Measurements from ENCODE around the gene SVOPL. TPM values are rescaled to one million over a fixed set of nuclear protein-coding genes. Genes with fewer than 3 reads are reported as not detected.

SVOPL gene
- polyA plus RNA-seq, 3 donors = not detected

DNA sequence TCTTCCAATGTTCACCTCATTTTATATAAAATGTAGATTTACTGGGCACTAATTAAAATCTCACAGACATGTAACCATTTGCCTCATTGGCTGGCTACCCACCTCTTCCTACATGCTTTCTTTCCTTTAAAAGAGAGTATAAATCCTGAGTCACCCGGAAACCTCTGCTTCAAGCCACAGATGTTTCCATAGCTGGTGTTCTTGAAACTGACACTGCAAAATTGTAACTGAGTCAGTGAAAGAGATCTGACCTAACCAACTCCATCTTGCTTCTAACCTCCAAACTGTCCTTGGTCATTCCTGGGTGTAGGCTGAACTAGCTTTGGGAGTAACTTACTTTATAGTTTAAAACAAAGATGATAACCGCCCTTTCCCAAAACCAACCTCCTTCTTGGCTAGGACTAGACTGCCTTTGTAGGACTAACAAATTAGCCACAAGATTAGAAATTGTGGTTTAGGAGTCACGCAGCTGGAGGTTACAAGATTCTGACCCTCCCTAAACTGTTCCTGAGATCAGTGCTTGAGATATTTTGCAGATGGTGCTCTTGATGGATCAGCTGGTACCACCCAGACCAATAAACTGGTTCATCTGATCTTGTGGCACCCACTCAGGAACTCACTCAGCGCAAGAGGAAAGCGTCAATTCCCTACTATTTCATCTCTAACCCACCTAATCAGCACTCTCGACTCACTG is 33.5 kb downstream of the SVOPL start:
- no peaks in the 10 kb centered on the region for H3K36me3 Mint-ChIP-seq
- DNase-seq = no peak
- Histone ChIP-seq H3K9ac (ENCODE audit: insufficient read depth, low read length, poor library complexity, severe bottlenecking) (no peak overlapping the region), H3K79me2 (ENCODE audit: insufficient read depth, low read length) (no peaks in the 10 kb centered on the region), H3K4me3 (replicated peaks in 1 of 3; ENCODE audit: low read depth in 2 of 3, low read length in 3 of 3) (no peak overlapping the region), H2AFZ (ENCODE audit: insufficient read depth, low read depth, low read length, poor library complexity, severe bottlenecking) (no peak overlapping the region), H3K27me3 (ENCODE audit: control insufficient read depth in 2 of 2, insufficient read depth in 2 of 2, low read length in 2 of 2) (no peaks in the 10 kb centered on the region), H3K27ac (ENCODE audit: low read depth in 1 of 2, low read length in 2 of 2) (no peak overlapping the region), H3K4me2 (replicated peaks; ENCODE audit: extremely low read depth, low read length, poor library complexity, severe bottlenecking) (no peak overlapping the region), H3K36me3 (replicated peaks in 1 of 2; ENCODE audit: control insufficient read depth in 1 of 2, insufficient read depth in 2 of 2, low read length in 2 of 2) (no peaks in the 10 kb centered on the region), H4K20me1 (ENCODE audit: insufficient read depth, low read length) (no peaks in the 10 kb centered on the region), H3K4me1 (ENCODE audit: control insufficient read depth in 1 of 2, insufficient read depth in 2 of 2, low read length in 2 of 2) (peaks cover 4 to 7% of the 10 kb centered on the region in 2 donors), H3K9me3 (replicated peaks in 1 of 2; ENCODE audit: control insufficient read depth in 1 of 2, insufficient read depth in 1 of 2, low read length in 2 of 2) (peaks cover 0 to 5% of the 10 kb centered on the region in 2 donors)
- H3K27me3 Mint-ChIP-seq (ENCODE audit: low read depth in 3 of 3) = peaks cover 5 to 26% (median 9%) of the 10 kb centered on the region in 3 donors
- peaks cover 0 to 6% (median 5%) of the 10 kb centered on the region in 7 donors for H3K9me3 Mint-ChIP-seq
- no peak overlapping the region for H3K27ac Mint-ChIP-seq
- no peak overlapping the region for H3K4me3 Mint-ChIP-seq
- TF ChIP-seq, protein P1, sequence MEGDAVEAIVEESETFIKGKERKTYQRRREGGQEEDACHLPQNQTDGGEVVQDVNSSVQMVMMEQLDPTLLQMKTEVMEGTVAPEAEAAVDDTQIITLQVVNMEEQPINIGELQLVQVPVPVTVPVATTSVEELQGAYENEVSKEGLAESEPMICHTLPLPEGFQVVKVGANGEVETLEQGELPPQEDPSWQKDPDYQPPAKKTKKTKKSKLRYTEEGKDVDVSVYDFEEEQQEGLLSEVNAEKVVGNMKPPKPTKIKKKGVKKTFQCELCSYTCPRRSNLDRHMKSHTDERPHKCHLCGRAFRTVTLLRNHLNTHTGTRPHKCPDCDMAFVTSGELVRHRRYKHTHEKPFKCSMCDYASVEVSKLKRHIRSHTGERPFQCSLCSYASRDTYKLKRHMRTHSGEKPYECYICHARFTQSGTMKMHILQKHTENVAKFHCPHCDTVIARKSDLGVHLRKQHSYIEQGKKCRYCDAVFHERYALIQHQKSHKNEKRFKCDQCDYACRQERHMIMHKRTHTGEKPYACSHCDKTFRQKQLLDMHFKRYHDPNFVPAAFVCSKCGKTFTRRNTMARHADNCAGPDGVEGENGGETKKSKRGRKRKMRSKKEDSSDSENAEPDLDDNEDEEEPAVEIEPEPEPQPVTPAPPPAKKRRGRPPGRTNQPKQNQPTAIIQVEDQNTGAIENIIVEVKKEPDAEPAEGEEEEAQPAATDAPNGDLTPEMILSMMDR (IDR thresholded peaks at IDR 0.05) = no peak
- H3K4me1 Mint-ChIP-seq = peaks cover 15% of the 10 kb centered on the region
- 95% methylated on average over 3 of the region's 6 CpGs for WGBS (ENCODE audit: insufficient coverage)
- intact Hi-C loops (cut with micrococcal nuclease) = no loop called here

DNA sequence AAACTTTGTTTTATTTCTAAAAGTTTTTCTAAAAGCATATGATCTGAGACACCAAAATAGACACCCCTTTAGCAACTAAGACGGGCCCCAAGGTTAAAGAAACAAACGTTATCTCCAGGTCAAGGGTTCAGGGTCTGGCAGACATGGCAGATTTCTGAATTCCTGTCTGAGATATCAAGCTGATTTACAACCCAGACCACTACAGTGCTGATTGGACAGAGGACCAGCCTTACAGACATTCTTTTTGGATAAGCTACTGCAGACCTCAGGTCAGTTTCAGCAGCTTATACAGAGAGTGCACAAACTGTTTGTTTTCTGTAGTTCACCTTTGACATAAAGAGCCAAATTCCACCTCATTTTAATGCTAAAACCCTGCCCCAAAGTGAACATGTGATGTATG is 34.8 kb downstream of the SVOPL start:
- Histone ChIP-seq H3K36me3 (replicated peaks in 1 of 2; ENCODE audit: control insufficient read depth in 1 of 2, insufficient read depth in 2 of 2, low read length in 2 of 2) (no peaks in the 10 kb centered on the region), H3K9me3 (replicated peaks in 1 of 2; ENCODE audit: control insufficient read depth in 1 of 2, insufficient read depth in 1 of 2, low read length in 2 of 2) (peaks cover 0 to 5% of the 10 kb centered on the region in 2 donors), H3K79me2 (ENCODE audit: insufficient read depth, low read length) (no peaks in the 10 kb centered on the region), H3K27ac (ENCODE audit: low read depth in 1 of 2, low read length in 2 of 2) (no peak overlapping the region), H4K20me1 (ENCODE audit: insufficient read depth, low read length) (no peaks in the 10 kb centered on the region), H3K27me3 (ENCODE audit: control insufficient read depth in 2 of 2, insufficient read depth in 2 of 2, low read length in 2 of 2) (no peaks in the 10 kb centered on the region), H3K4me3 (replicated peaks in 1 of 3; ENCODE audit: low read depth in 2 of 3, low read length in 3 of 3) (no peak overlapping the region), H3K4me2 (replicated peaks; ENCODE audit: extremely low read depth, low read length, poor library complexity, severe bottlenecking) (no peak overlapping the region), H2AFZ (ENCODE audit: insufficient read depth, low read depth, low read length, poor library complexity, severe bottlenecking) (no peak overlapping the region), H3K9ac (ENCODE audit: insufficient read depth, low read length, poor library complexity, severe bottlenecking) (no peak overlapping the region), H3K4me1 (ENCODE audit: control insufficient read depth in 1 of 2, insufficient read depth in 2 of 2, low read length in 2 of 2) (peaks cover 4 to 7% of the 10 kb centered on the region in 2 donors)
- Mint-ChIP-seq H3K27ac (no peak overlapping the region), H3K36me3 (no peaks in the 10 kb centered on the region), H3K4me1 (peaks cover 15% of the 10 kb centered on the region), H3K9me3 (peaks cover 0 to 6% (median 5%) of the 10 kb centered on the region in 7 donors), H3K27me3 (ENCODE audit: low read depth in 3 of 3) (peaks cover 5 to 26% (median 9%) of the 10 kb centered on the region in 3 donors), H3K4me3 (no peak overlapping the region)
- no peak for DNase-seq
- TF ChIP-seq, protein P1 (IDR thresholded peaks at IDR 0.05) = no peak
- intact Hi-C loops (cut with micrococcal nuclease) = no loop called here
- WGBS (ENCODE audit: insufficient coverage) = 61% methylated on average over 2 of the region's 2 CpGs

Data from CD14-positive monocyte (primary cell).